Left ventricle myocardium inferior (tissue), 1 donor: Measurements from ENCODE around the gene EXOSC5. TPM values are rescaled to one million over a fixed set of nuclear protein-coding genes. Genes with fewer than 3 reads are reported as not detected.

Experiments used
- DNase-seq: peaks from one replicate; pipeline ENCODE4 v3.0.0-alpha.2; 2020
- H3K27ac ChIP-seq: fragments of 200-600 bp; replicated peaks from 2 replicates; pipeline ENCODE4 v1.8.0; 2021
- H3K27me3 ChIP-seq: fragments of 200-600 bp; 2 replicates; pipeline ENCODE4 v1.8.0; 2021; ENCODE audit warnings: low read depth
- H3K36me3 ChIP-seq: fragments of 200-600 bp; 2 replicates; pipeline ENCODE4 v1.8.0; 2021
- H3K4me1 ChIP-seq: fragments of 200-600 bp; 2 replicates; pipeline ENCODE4 v1.8.0; 2021
- H3K4me3 ChIP-seq: fragments of 200-600 bp; 2 replicates; pipeline ENCODE4 v1.8.0; 2021; ENCODE audit warnings: mild to moderate bottlenecking, moderate library complexity
- H3K9me3 ChIP-seq: fragments of 200-600 bp; replicated peaks from 2 replicates; pipeline ENCODE4 v1.8.0; 2021
- intact Hi-C: fragments of 100-400 bp; cut with micrococcal nuclease; formaldehyde crosslinking; loops from one replicate; pipeline ENCODE4 v1.11.0; 2022
- long read RNA-seq: library from polyadenylated mRNA; unstranded; transcript quantifications from one replicate; pipeline ENCODE4 v2.0.0, GENCODE V29; 2021
- total RNA-seq: library from RNA; stranded (reverse); fragmentation: NEBNext Ultra II Directional; extraction: Animal tissue kit (Norgen Biotek cat#: 25700); gene quantifications from one replicate; pipeline ENCODE4 v1.2.1, GENCODE V29; 2021
- TF ChIP-seq, protein P1 (sequence below): fragments of 200-600 bp; IDR thresholded peaks from 2 replicates; pipeline ENCODE4 v1.8.0; 2021; ENCODE audit warnings: antibody characterized with exemption, mild to moderate bottlenecking, borderline replicate concordance
- donor health status: DM: no; HTN: yes; CAD: no; lungs with severe emphysema.

EXOSC5 gene
- total RNA-seq: 17.4 TPM
- long read RNA-seq, transcript EXOSC5-201 (6 exons, 1,118 nt): major isoform, 17 of 17 reads
- long read RNA-seq, partial matches to known transcripts: 0 of 17 reads
- long read RNA-seq, other reads (novel, unspliced or antisense): 0 of 17 reads

GRCh38 chr19:41397086-41398049, at the start of gene EXOSC5, which contains the start of gene BCKDHA:
Gene EXOSC5 (minus strand): TSS chr19:41397359. CDS start chr19:41397328, 31 bp downstream.
Gene BCKDHA (plus strand): TSS chr19:41397818. CDS start chr19:41397828, 10 bp downstream.
- Histone ChIP-seq H3K4me1 (peaks cover 68% of the 10 kb centered on the region), H3K36me3 (peaks cover 5% of the 10 kb centered on the region), H3K4me3 (peak within 1 kb of the TSS; percentile 99), H3K27me3 (no peaks in the 10 kb centered on the region), H3K9me3 (no peaks in the 10 kb centered on the region), H3K27ac (peak within 1 kb of the TSS; percentile 96)
- peak; percentile 99 for DNase-seq
- TF ChIP-seq, protein P1, sequence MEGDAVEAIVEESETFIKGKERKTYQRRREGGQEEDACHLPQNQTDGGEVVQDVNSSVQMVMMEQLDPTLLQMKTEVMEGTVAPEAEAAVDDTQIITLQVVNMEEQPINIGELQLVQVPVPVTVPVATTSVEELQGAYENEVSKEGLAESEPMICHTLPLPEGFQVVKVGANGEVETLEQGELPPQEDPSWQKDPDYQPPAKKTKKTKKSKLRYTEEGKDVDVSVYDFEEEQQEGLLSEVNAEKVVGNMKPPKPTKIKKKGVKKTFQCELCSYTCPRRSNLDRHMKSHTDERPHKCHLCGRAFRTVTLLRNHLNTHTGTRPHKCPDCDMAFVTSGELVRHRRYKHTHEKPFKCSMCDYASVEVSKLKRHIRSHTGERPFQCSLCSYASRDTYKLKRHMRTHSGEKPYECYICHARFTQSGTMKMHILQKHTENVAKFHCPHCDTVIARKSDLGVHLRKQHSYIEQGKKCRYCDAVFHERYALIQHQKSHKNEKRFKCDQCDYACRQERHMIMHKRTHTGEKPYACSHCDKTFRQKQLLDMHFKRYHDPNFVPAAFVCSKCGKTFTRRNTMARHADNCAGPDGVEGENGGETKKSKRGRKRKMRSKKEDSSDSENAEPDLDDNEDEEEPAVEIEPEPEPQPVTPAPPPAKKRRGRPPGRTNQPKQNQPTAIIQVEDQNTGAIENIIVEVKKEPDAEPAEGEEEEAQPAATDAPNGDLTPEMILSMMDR: peak; percentile 9
- intact Hi-C loops: no loop called here

- no peaks in the 10 kb centered on the region for H3K9me3 ChIP-seq
- no peak overlapping the region for H3K27ac ChIP-seq
- DNase-seq: no peak
- H3K4me1 ChIP-seq: peaks cover 32% of the 10 kb centered on the region
- no peak overlapping the region for H3K4me3 ChIP-seq
- TF ChIP-seq, protein P1: no peak
- peaks cover 22% of the 10 kb centered on the region for H3K27me3 ChIP-seq
- intact Hi-C loops: no loop called here
- no peaks in the 10 kb centered on the region for H3K36me3 ChIP-seq
These were observed 48.4 kb upstream of the EXOSC5 start for GRCh38 chr19:41445575-41445974.

GRCh38 chr19:41443813-41444455, 46.8 kb upstream of the EXOSC5 start:
- intact Hi-C loops: no loop called here
- peaks cover 22% of the 10 kb centered on the region for H3K27me3 ChIP-seq
- no peaks in the 10 kb centered on the region for H3K9me3 ChIP-seq
- TF ChIP-seq, protein P1: no peak
- DNase-seq: no peak
- no peak overlapping the region for H3K4me3 ChIP-seq
- no peak overlapping the region for H3K27ac ChIP-seq
- no peaks in the 10 kb centered on the region for H3K36me3 ChIP-seq
- H3K4me1 ChIP-seq: peaks cover 34% of the 10 kb centered on the region

- H3K4me1 ChIP-seq: peaks cover 36% of the 10 kb centered on the region
- H3K4me3 ChIP-seq: no peak within 1 kb of the TSS
- intact Hi-C loops: no loop called here
- no peaks in the 10 kb centered on the region for H3K9me3 ChIP-seq
- no peak for DNase-seq
- H3K36me3 ChIP-seq: peaks cover 6% of the 10 kb centered on the region
- H3K27me3 ChIP-seq: peaks cover 22% of the 10 kb centered on the region
- H3K27ac ChIP-seq: no peak within 1 kb of the TSS
- TF ChIP-seq, protein P1: no peak
These were observed 45.6 kb upstream of the EXOSC5 start, which contains the start of gene ERICH4 for GRCh38 chr19:41442473-41443355. Gene ERICH4 (plus strand): TSS chr19:41443156. CDS start chr19:41443170, 14 bp downstream.
